ENCODE data around the gene CFAP61. TPM values are rescaled to one million over a fixed set of nuclear protein-coding genes. Genes with fewer than 3 reads are reported as not detected.

CFAP61 gene
- total and polyA plus RNA-seq, 12 donors = 0.53 to 3.6 (median 1.1) TPM; not detected in 3

DNA sequence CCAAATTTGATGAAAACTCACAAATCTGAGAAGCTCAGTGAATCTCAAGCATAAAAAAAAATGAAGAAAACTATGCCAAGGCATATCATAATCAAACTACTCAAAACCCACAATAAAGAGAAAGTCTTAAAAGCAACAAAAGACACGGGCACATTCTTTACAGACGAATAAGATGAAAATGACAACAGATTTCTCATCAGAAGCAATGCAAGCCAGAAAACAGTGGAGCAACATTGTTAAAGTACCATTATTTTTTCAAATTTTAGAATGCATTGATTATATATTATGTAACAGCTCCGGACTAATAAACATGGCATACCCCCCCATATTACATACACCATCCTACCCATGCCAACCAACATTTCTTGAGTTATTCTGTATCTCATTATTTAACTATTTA is 260.2 kb downstream of the CFAP61 start:
- Histone ChIP-seq H3K36me3 (replicated peaks in 1 of 2) (no peaks in the 10 kb centered on the region), H3K4me3 (no peak overlapping the region), H3K27ac (no peak overlapping the region), H3K4me1 (replicated peaks in 1 of 2) (no peaks in the 10 kb centered on the region), H3K9me3 (replicated peaks in 1 of 3) (no peaks in the 10 kb centered on the region), H3K27me3 (no peaks in the 10 kb centered on the region)
- no peak for DNase-seq
- intact Hi-C loops (cut with DNase I) = no loop called here
- WGBS, 4 donors = 84 to 92% (median 89%) methylated on average over 3 of the region's 3 CpGs
- TF ChIP-seq, protein P1, sequence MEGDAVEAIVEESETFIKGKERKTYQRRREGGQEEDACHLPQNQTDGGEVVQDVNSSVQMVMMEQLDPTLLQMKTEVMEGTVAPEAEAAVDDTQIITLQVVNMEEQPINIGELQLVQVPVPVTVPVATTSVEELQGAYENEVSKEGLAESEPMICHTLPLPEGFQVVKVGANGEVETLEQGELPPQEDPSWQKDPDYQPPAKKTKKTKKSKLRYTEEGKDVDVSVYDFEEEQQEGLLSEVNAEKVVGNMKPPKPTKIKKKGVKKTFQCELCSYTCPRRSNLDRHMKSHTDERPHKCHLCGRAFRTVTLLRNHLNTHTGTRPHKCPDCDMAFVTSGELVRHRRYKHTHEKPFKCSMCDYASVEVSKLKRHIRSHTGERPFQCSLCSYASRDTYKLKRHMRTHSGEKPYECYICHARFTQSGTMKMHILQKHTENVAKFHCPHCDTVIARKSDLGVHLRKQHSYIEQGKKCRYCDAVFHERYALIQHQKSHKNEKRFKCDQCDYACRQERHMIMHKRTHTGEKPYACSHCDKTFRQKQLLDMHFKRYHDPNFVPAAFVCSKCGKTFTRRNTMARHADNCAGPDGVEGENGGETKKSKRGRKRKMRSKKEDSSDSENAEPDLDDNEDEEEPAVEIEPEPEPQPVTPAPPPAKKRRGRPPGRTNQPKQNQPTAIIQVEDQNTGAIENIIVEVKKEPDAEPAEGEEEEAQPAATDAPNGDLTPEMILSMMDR (IDR thresholded peaks at IDR 0.05) = no peak
- no peak for TF ChIP-seq POLR2A (IDR thresholded peaks at IDR 0.05)

DNA sequence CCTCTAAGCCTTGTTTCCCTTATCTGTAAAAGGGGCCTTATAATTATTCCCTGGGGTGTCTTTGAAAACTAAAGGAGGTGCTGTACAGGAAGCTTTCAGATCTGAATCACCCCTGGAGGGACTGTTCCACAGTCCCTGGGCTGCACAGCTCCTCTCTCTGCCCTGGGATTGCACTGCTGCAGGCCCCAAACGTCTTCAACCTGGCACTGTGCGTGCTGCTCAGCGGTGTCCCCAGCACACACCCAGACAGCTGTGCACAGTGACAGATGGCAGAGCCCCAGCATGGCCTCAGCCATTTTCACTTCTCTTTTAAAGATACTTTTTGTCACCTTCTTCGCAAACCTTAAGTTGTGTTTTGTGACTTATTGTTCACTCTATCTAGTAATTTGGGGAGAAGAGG is 264.9 kb downstream of the CFAP61 start:
- Histone ChIP-seq H3K27ac (peak overlapping the region in 1 of 5 donors; percentile 49), H3K36me3 (replicated peaks in 1 of 2) (no peaks in the 10 kb centered on the region), H3K4me3 (no peak overlapping the region), H3K4me1 (replicated peaks in 1 of 2) (no peaks in the 10 kb centered on the region), H3K9me3 (replicated peaks in 1 of 3) (no peaks in the 10 kb centered on the region), H3K27me3 (no peaks in the 10 kb centered on the region)
- DNase-seq = peak in 1 of 7 donors; percentile 75
- TF ChIP-seq, protein P1 (IDR thresholded peaks at IDR 0.05) = no peak
- TF ChIP-seq POLR2A (IDR thresholded peaks at IDR 0.05) = no peak
- intact Hi-C loops (cut with DNase I) = no loop called here
- WGBS, 4 donors = 54 to 78% (median 61%) methylated on average over 4 of the region's 4 CpGs

DNA sequence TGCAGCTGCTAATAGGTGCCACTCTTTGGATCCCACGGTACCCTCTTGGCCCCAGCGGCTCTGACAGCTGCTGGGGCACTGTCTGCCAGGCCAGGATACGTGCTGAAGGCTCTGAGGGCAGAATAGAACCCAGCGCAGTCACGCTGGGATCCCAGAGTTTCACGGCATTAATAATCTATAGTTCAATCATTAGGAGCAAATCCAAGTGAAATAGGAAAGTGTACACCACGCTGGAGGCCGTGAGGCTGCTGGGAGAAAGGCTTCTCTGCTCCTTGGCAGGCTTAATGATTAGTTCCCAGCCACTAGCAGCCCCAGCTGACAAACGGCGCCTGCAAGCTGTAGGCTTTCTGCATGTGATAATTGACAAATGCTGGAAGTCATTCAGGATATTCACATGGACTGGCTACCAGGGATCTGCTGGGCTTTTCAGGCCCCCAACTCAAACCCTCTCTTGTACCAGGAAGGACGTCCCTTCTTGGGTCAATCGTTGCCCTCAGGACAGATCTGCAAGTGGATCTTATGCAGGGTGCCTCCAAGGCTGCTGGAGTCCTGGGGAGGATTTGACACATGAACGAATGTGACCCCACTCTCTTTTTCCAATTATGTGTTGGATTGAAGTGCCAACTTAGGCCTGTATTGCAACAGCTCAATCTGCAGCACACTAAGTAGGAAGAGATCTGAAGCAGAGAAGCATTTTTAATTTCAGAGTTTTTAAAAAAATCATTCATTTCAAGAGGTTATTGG is 265.5 kb downstream of the CFAP61 start:
- Histone ChIP-seq H3K36me3 (replicated peaks in 1 of 2) (no peaks in the 10 kb centered on the region), H3K27ac (peak overlapping the region in 1 of 5 donors; percentile 49), H3K4me1 (replicated peaks in 1 of 2) (no peaks in the 10 kb centered on the region), H3K9me3 (replicated peaks in 1 of 3) (no peaks in the 10 kb centered on the region), H3K27me3 (no peaks in the 10 kb centered on the region), H3K4me3 (no peak overlapping the region)
- DNase-seq = no peak
- intact Hi-C loops (cut with DNase I) = no loop called here
- WGBS, 4 donors = 63 to 69% (median 65%) methylated on average over 13 of the region's 13 CpGs
- TF ChIP-seq, protein P1 (IDR thresholded peaks at IDR 0.05) = no peak
- TF ChIP-seq POLR2A (IDR thresholded peaks at IDR 0.05) = no peak

DNA sequence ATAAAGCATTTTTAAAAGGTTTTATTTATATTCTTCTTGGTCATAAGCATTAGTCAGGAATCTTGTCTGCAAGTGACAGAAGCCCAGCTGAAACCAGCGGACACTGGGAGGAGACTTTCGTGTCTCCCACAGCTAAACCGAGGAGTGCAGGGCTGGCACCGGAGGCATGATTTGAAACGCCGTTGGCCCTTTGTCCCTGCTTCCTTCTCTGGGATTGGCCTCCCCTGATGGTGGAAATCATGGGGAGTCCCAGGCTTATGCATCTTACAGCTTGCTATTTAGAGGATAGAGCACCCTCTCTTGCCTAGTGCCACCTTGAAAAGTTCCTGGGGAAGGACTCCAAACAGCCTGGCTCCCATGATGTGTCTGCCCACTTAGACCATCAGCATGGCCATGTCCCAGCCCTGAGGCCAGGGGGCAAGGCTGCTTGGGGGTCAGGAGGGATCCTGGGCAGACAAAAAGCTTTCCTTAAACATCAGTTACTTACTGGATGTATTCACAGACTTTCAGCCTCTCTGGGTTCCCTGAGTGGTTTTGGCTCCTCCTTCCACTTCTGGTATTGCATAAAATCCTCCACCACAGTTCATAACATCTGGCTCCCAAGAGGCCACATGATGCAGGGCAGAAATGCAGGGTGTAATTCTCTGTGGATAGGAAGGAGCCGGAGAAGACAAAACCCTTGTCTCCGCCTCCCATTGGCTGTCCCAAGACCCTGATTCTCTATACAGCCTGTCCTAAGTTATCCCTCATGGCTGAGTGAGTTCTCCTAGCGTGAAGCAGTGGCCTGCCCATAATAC is 266.2 kb downstream of the CFAP61 start:
- intact Hi-C loops (cut with DNase I) = no loop called here
- no peaks in the 10 kb centered on the region for H3K36me3 ChIP-seq (replicated peaks in 1 of 2)
- no peak overlapping the region for H3K27ac ChIP-seq
- H3K27me3 ChIP-seq = no peaks in the 10 kb centered on the region
- no peaks in the 10 kb centered on the region for H3K4me1 ChIP-seq (replicated peaks in 1 of 2)
- no peak overlapping the region for H3K4me3 ChIP-seq
- DNase-seq = no peak
- 78 to 86% (median 79%) methylated on average over 8 to 9 of the region's 9 CpGs for WGBS, 4 donors
- H3K9me3 ChIP-seq (replicated peaks in 1 of 3) = no peaks in the 10 kb centered on the region
- no peak for TF ChIP-seq POLR2A (IDR thresholded peaks at IDR 0.05)
- TF ChIP-seq, protein P1 (IDR thresholded peaks at IDR 0.05) = no peak

Data from adrenal gland (tissue), 12 donors.